Effector CD4-positive, alpha-beta T cell (primary cell): ENCODE results near the gene BACH2.
"Not testable (repeated sequence)": the region's sequence is repeated elsewhere in the genome, so short reads cannot be mapped to it uniquely, and the experiment has no call there.

Experiments used
- DNase-seq: peaks from one replicate; pipeline ENCODE4 v3.0.0-alpha.2; 2020

BACH2 gene

GRCh38 chr6:90088009-90088408 lies 208.6 kb downstream of the BACH2 start:
- DNase-seq = no peak

- DNase-seq = no peak
These were observed 209.4 kb downstream of the BACH2 start for GRCh38 chr6:90087106-90087833.

- DNase-seq = no peak
These were observed 210.1 kb downstream of the BACH2 start for GRCh38 chr6:90086517-90086916.

- DNase-seq = no peak
These were observed 212.8 kb downstream of the BACH2 start for GRCh38 chr6:90083891-90084290.

- no peak for DNase-seq
These were observed 213.8 kb downstream of the BACH2 start for GRCh38 chr6:90082847-90083246.

GRCh38 chr6:90080876-90081481 lies 215.7 kb downstream of the BACH2 start:
- DNase-seq = peak; percentile 66

- no peak for DNase-seq
These were observed 216.8 kb downstream of the BACH2 start for GRCh38 chr6:90079560-90080490.

GRCh38 chr6:90078513-90079289 lies 217.9 kb downstream of the BACH2 start:
- peak; percentile 17 for DNase-seq

GRCh38 chr6:90076511-90077415 lies 219.9 kb downstream of the BACH2 start:
- no peak for DNase-seq

- DNase-seq = no peak
These were observed 222.3 kb downstream of the BACH2 start for GRCh38 chr6:90074161-90074850.

- no peak for DNase-seq
These were observed 223.6 kb downstream of the BACH2 start for GRCh38 chr6:90072935-90073464.

GRCh38 chr6:90072501-90072900 lies 224.1 kb downstream of the BACH2 start:
- DNase-seq = no peak

- no peak for DNase-seq
These were observed 227.7 kb downstream of the BACH2 start for GRCh38 chr6:90068703-90069523.

GRCh38 chr6:90068264-90068663 lies 228.4 kb downstream of the BACH2 start:
- DNase-seq = no peak

GRCh38 chr6:90066697-90067096 lies 229.9 kb downstream of the BACH2 start:
- DNase-seq = no peak

GRCh38 chr6:90065173-90065572 lies 231.5 kb downstream of the BACH2 start:
- no peak for DNase-seq

GRCh38 chr6:90062667-90063066 lies 234.0 kb downstream of the BACH2 start:
- no peak for DNase-seq

- DNase-seq = no peak
These were observed 234.6 kb downstream of the BACH2 start for GRCh38 chr6:90062051-90062450.

- DNase-seq = not testable (repeated sequence)
These were observed 237.5 kb downstream of the BACH2 start for GRCh38 chr6:90059178-90059577.

GRCh38 chr6:90055924-90056323 lies 240.7 kb downstream of the BACH2 start:
- not testable (repeated sequence) for DNase-seq
